ENCODE data around the gene MAPT. TPM values are rescaled to one million over a fixed set of nuclear protein-coding genes. Genes with fewer than 3 reads are reported as not detected.
A peak's percentile ranks its signal among the peaks of the same experiment; 100 is the strongest.

Gene MAPT
- total RNA-seq, 1 donor from 2014 or later, result 2.1 TPM

DNA sequence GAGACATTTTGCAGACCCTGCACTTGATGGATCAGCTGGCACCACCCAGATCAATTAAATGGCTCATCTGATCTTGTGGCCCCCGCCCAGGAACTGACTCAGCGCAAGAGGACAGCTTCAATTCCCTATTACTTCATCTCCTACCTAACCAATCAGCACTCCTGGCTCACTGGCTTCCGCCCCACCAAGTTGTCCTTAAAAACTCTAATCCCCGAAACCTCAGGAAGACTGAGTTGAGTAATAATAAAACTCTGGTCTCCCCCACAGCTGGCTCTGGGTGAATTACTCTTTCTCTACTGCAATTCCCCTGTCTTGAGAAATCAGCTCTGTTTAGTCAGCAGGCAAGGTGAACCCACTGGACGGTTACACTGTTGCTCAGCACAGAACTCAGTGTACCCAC is 26.1 kb upstream of the MAPT start:
- no peak overlapping the region for H3K9ac ChIP-seq (ENCODE audit: low read length)
- no peaks in the 10 kb centered on the region for H3K36me3 Mint-ChIP-seq (ENCODE audit: low read depth, unreplicated experiment)
- H3K4me3 Mint-ChIP-seq (ENCODE audit: unreplicated experiment), result no peak overlapping the region
- no peak for FAIRE-seq
- no peak overlapping the region for H2AFZ ChIP-seq (ENCODE audit: low read depth, low read length)
- no peak overlapping the region for H3K4me2 ChIP-seq (ENCODE audit: low read length)
- no peaks in the 10 kb centered on the region for H3K9me3 ChIP-seq (ENCODE audit: insufficient read depth, low read depth, low read length)
- no peak overlapping the region for H3K4me3 ChIP-seq (ENCODE audit: insufficient read depth, low read depth, low read length)
- DNase-seq (ENCODE audit: low read depth), result no peak
- H4K20me1 ChIP-seq (ENCODE audit: insufficient read depth, low read length), result no peaks in the 10 kb centered on the region
- no peak overlapping the region for H3K27ac ChIP-seq (ENCODE audit: low read depth, low read length)
- H3K4me1 ChIP-seq (ENCODE audit: insufficient read depth, low read length), result no peaks in the 10 kb centered on the region
- no peaks in the 10 kb centered on the region for H3K79me2 ChIP-seq (ENCODE audit: insufficient read depth, low read length)
- no peak for TF ChIP-seq EZH2 (IDR thresholded peaks at IDR 0.05; ENCODE audit: insufficient read depth, low read length)
- no peak for TF ChIP-seq CTCF (IDR thresholded peaks at IDR 0.05; ENCODE audit: insufficient read depth, low read depth, low read length)
- H3K4me1 Mint-ChIP-seq (ENCODE audit: low read depth, unreplicated experiment), result peaks cover 15% of the 10 kb centered on the region
- H3K9me3 Mint-ChIP-seq (ENCODE audit: unreplicated experiment), result peaks cover 2% of the 10 kb centered on the region
- no peaks in the 10 kb centered on the region for H3K36me3 ChIP-seq (ENCODE audit: insufficient read depth, low read length)
- peaks cover 7% of the 10 kb centered on the region for H3K27me3 ChIP-seq (ENCODE audit: insufficient read depth, low read length)
- peaks cover 17% of the 10 kb centered on the region for H3K27me3 Mint-ChIP-seq (ENCODE audit: low read depth, unreplicated experiment)
- H3K27ac Mint-ChIP-seq (ENCODE audit: unreplicated experiment), result no peak overlapping the region

DNA sequence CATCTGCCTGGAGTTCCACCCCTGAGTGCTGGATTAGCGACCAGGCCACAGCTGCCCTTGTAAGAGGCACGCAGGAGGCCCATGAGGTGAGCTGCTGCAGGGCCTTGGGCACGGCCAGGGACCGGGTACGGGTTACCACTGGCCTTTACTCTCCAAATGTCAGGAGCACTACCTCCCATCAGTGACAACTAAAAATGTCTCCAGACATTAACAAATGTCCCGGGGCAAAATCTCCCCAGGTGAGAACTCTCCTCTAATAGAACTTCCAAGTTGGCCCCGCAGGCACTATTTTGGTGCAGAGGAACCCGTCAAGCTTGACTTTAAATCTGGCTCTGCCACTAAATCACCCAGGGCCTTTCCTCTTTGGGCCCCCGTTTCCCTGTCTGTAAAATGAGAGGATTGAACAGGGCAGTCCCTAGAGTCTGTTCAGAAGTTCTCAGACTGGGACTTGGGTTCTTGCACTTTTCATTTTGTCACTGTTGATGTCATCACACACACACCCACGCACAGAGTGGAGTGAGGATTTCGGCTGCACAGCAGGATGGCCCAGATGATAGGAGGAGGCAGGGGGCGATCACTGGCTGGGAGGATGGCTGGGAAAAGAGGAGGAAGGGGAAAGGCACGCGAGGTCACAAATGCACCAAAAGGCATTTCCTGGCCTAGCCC is 24.5 kb upstream of the MAPT start:
- H3K4me3 Mint-ChIP-seq (ENCODE audit: unreplicated experiment), result no peak overlapping the region
- no peaks in the 10 kb centered on the region for H3K79me2 ChIP-seq (ENCODE audit: insufficient read depth, low read length)

More for the DNA sequence above, 24.5 kb upstream of the MAPT start:
- no peaks in the 10 kb centered on the region for H3K36me3 ChIP-seq (ENCODE audit: insufficient read depth, low read length)
- TF ChIP-seq CTCF (IDR thresholded peaks at IDR 0.05; ENCODE audit: insufficient read depth, low read depth, low read length) (no peak), EZH2 (IDR thresholded peaks at IDR 0.05; ENCODE audit: insufficient read depth, low read length) (no peak)
- peaks cover 7% of the 10 kb centered on the region for H3K27me3 ChIP-seq (ENCODE audit: insufficient read depth, low read length)
- no peak overlapping the region for H2AFZ ChIP-seq (ENCODE audit: low read depth, low read length)
- no peak overlapping the region for H3K27ac ChIP-seq (ENCODE audit: low read depth, low read length)
- DNase-seq (ENCODE audit: low read depth), result no peak
- Mint-ChIP-seq H3K9me3 (ENCODE audit: unreplicated experiment) (peaks cover 2% of the 10 kb centered on the region), H3K27ac (ENCODE audit: unreplicated experiment) (peak overlapping the region; percentile 1), H3K36me3 (ENCODE audit: low read depth, unreplicated experiment) (no peaks in the 10 kb centered on the region), H3K4me1 (ENCODE audit: low read depth, unreplicated experiment) (peaks cover 20% of the 10 kb centered on the region), H3K27me3 (ENCODE audit: low read depth, unreplicated experiment) (peaks cover 6% of the 10 kb centered on the region)
- no peak overlapping the region for H3K9ac ChIP-seq (ENCODE audit: low read length)
- no peak for FAIRE-seq
- no peaks in the 10 kb centered on the region for H3K9me3 ChIP-seq (ENCODE audit: insufficient read depth, low read depth, low read length)
- no peaks in the 10 kb centered on the region for H3K4me1 ChIP-seq (ENCODE audit: insufficient read depth, low read length)
- no peaks in the 10 kb centered on the region for H4K20me1 ChIP-seq (ENCODE audit: insufficient read depth, low read length)
- H3K4me3 ChIP-seq (ENCODE audit: insufficient read depth, low read depth, low read length), result no peak overlapping the region
- no peak overlapping the region for H3K4me2 ChIP-seq (ENCODE audit: low read length)

Data from astrocyte (in vitro differentiated cells and primary cell).